ENCODE results near the gene VAC14. TPM values are rescaled to one million over a fixed set of nuclear protein-coding genes. Genes with fewer than 3 reads are reported as not detected.

Gene VAC14
- polyA plus RNA-seq, 1 of the 3 experiments (the other 2 are of a cell fraction) = 33.2 TPM

DNA sequence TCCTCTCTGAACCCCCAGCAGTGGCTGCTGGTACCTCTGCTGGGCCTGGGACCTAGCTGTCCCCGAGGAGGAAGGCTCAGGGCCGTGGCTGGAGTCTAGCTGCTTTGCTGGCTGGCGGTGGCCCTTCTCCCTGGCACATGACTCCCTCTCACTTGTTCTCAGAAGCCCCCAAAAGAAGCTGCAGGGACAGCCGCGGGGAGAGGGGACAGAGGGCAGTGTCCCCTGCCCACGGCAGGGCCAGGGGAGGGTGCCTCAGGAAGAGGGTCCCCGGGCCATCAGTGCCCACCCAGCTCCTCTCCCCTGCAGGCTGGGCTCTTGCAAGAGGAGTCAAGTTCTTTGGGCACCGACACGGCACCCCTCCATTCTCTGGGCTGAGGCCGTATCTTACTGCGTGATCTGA, 46.6 kb downstream of the VAC14 start:
- H3K27me3 ChIP-seq (ENCODE audit: insufficient read depth) = no peaks in the 10 kb centered on the region
- H3K4me3 ChIP-seq (ENCODE audit: low read depth in 2 of 2, low read length in 1 of 2) = no peak overlapping the region
- no peak overlapping the region for H3K9ac ChIP-seq
- H3K9me2 ChIP-seq = no peaks in the 10 kb centered on the region
- peaks cover 4 to 23% of the 10 kb centered on the region in 2 experiments for H3K36me3 ChIP-seq (replicated peaks in 1 of 2; ENCODE audit: control insufficient read depth in 1 of 2, insufficient read depth in 2 of 2, low read length in 1 of 2)
- no peak for DNase-seq
- H3K79me2 ChIP-seq (ENCODE audit: insufficient read depth) = no peaks in the 10 kb centered on the region
- H2AFZ ChIP-seq (ENCODE audit: low read depth) = no peak overlapping the region
- H3K4me2 ChIP-seq = no peak overlapping the region
- ChIA-PET CTCF (interaction anchor here (1.1 to 5.6 kb wide), 4 partner anchors 16 to 100 kb away, joined by 3 to 43 read pairs (median 4); no protein-coding TSS in a partner anchor), POLR2A (no interaction called here)
- peaks cover 11 to 16% of the 10 kb centered on the region in 2 experiments; a peak in 2 of 4 replicates for H3K4me1 ChIP-seq (ENCODE audit: control insufficient read depth in 1 of 2, insufficient read depth in 2 of 2, low read depth in 1 of 2, low read length in 1 of 2)
- H3K27ac ChIP-seq (ENCODE audit: low read depth in 2 of 2, low read length in 1 of 2) = no peak overlapping the region
- H3F3A ChIP-seq (replicated peaks; ENCODE audit: insufficient read depth) = no peaks in the 10 kb centered on the region
- H3K9me3 ChIP-seq = no peaks in the 10 kb centered on the region
- no peaks in the 10 kb centered on the region for H4K20me1 ChIP-seq (ENCODE audit: insufficient read depth)
- 90% methylated on average over 11 of the region's 11 CpGs for WGBS (ENCODE audit: low lambda C conversion rate)
- TF ChIP-seq SIN3A (IDR thresholded peaks at IDR 0.05; ENCODE audit: borderline replicate concordance, low read depth, low read length) (no peak), RCOR1 (IDR thresholded peaks at IDR 0.05; ENCODE audit: low read length) (no peak), CHD2 (IDR thresholded peaks at IDR 0.05; ENCODE audit: low read length, partially characterized antibody) (no peak), SMC3 (IDR thresholded peaks at IDR 0.05; ENCODE audit: low read depth, low read length) (no peak), GATA2 (CRISPR knock-in tag; IDR thresholded peaks at IDR 0.05) (no peak), EZH2phosphoT487 (IDR thresholded peaks at IDR 0.05; ENCODE audit: borderline replicate concordance, low read depth) (no peak), RFX5 (IDR thresholded peaks at IDR 0.05; ENCODE audit: low read length) (no peak), RXRA (IDR thresholded peaks at IDR 0.05; ENCODE audit: borderline replicate concordance, low read depth) (no peak), MEF2A (IDR thresholded peaks at IDR 0.05; ENCODE audit: borderline replicate concordance, low read depth) (no peak), TAF1 (IDR thresholded peaks at IDR 0.05; ENCODE audit: borderline replicate concordance, low read depth, low read length) (no peak), FOXJ3 (CRISPR knock-in tag; IDR thresholded peaks at IDR 0.05) (no peak), TEAD4 (IDR thresholded peaks at IDR 0.05; ENCODE audit: borderline replicate concordance, insufficient read depth) (no peak)
- TF ChIP-seq, protein P1, sequence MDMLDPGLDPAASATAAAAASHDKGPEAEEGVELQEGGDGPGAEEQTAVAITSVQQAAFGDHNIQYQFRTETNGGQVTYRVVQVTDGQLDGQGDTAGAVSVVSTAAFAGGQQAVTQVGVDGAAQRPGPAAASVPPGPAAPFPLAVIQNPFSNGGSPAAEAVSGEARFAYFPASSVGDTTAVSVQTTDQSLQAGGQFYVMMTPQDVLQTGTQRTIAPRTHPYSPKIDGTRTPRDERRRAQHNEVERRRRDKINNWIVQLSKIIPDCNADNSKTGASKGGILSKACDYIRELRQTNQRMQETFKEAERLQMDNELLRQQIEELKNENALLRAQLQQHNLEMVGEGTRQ (IDR thresholded peaks at IDR 0.05; ENCODE audit: borderline replicate concordance, low read depth, low read length) = no peak
- TF ChIP-seq, protein P2, sequence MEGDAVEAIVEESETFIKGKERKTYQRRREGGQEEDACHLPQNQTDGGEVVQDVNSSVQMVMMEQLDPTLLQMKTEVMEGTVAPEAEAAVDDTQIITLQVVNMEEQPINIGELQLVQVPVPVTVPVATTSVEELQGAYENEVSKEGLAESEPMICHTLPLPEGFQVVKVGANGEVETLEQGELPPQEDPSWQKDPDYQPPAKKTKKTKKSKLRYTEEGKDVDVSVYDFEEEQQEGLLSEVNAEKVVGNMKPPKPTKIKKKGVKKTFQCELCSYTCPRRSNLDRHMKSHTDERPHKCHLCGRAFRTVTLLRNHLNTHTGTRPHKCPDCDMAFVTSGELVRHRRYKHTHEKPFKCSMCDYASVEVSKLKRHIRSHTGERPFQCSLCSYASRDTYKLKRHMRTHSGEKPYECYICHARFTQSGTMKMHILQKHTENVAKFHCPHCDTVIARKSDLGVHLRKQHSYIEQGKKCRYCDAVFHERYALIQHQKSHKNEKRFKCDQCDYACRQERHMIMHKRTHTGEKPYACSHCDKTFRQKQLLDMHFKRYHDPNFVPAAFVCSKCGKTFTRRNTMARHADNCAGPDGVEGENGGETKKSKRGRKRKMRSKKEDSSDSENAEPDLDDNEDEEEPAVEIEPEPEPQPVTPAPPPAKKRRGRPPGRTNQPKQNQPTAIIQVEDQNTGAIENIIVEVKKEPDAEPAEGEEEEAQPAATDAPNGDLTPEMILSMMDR (IDR thresholded peaks at IDR 0.05) = no peak

DNA sequence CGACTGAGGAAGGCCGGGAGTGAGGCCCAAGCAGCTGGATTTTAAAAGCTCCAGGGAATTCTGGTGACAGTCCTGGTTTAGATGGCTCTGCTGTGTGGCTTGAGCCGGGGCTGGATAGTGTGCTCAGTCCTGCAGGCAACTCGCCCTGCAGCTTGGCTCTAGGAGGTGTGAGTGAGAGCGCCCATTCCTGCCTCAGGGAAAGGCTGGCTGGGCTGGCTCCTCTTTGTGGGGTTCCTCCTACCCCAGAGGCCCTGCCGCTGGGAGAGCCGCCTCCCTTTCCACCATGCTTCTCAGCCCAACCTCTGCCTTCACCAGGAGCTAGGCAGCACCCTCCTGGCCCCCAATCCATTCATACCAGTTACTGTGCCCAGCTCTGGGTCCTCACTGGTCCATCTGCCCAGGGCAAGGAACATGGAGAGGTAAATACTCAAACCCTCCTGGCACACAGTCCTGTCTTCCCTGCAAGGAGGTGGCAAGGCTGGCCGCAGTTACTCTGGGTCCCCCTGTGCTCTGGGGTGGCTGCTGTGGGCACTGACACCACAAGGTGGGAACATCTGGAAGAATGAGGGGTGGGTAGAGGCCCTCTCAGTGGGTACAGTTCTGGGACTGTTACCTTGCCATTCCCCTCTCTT, 47.1 kb downstream of the VAC14 start:
- H3K4me1 ChIP-seq (ENCODE audit: control insufficient read depth in 1 of 2, insufficient read depth in 2 of 2, low read depth in 1 of 2, low read length in 1 of 2) = peaks cover 16 to 17% of the 10 kb centered on the region in 2 experiments; a peak in 2 of 4 replicates
- H3K4me3 ChIP-seq (ENCODE audit: low read depth in 2 of 2, low read length in 1 of 2) = no peak overlapping the region
- no peaks in the 10 kb centered on the region for H3F3A ChIP-seq (replicated peaks; ENCODE audit: insufficient read depth)
- no peak overlapping the region for H3K4me2 ChIP-seq
- no peak for DNase-seq
- H3K9me3 ChIP-seq = no peaks in the 10 kb centered on the region
- no peaks in the 10 kb centered on the region for H3K79me2 ChIP-seq (ENCODE audit: insufficient read depth)
- POLR2A ChIA-PET = no interaction called here
- TF ChIP-seq, protein P3, sequence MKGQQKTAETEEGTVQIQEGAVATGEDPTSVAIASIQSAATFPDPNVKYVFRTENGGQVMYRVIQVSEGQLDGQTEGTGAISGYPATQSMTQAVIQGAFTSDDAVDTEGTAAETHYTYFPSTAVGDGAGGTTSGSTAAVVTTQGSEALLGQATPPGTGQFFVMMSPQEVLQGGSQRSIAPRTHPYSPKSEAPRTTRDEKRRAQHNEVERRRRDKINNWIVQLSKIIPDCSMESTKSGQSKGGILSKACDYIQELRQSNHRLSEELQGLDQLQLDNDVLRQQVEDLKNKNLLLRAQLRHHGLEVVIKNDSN (IDR thresholded peaks at IDR 0.05; ENCODE audit: borderline replicate concordance, low read depth) = no peak
- no peak for TF ChIP-seq TAF1 (IDR thresholded peaks at IDR 0.05; ENCODE audit: borderline replicate concordance, low read depth, low read length)
- TF ChIP-seq, protein P2 (IDR thresholded peaks at IDR 0.05) = no peak
- TF ChIP-seq GABPA (IDR thresholded peaks at IDR 0.05; ENCODE audit: low read depth) = no peak
- no peak for TF ChIP-seq MXI1 (IDR thresholded peaks at IDR 0.05; ENCODE audit: low read depth, low read length)
- TF ChIP-seq NFIC (IDR thresholded peaks at IDR 0.05; ENCODE audit: borderline replicate concordance) = no peak
- no peak overlapping the region for H3K9ac ChIP-seq
- no peak overlapping the region for H2AFZ ChIP-seq (ENCODE audit: low read depth)
- no peaks in the 10 kb centered on the region for H3K27me3 ChIP-seq (ENCODE audit: insufficient read depth)
- no peak overlapping the region for H3K27ac ChIP-seq (ENCODE audit: low read depth in 2 of 2, low read length in 1 of 2)
- no peaks in the 10 kb centered on the region for H3K9me2 ChIP-seq
- no peaks in the 10 kb centered on the region for H4K20me1 ChIP-seq (ENCODE audit: insufficient read depth)
- 83% methylated on average over 5 of the region's 8 CpGs for WGBS (ENCODE audit: low lambda C conversion rate)
- CTCF ChIA-PET = interaction anchor here (1.1 to 5.6 kb wide), 5 partner anchors 15 to 100 kb away, joined by 3 to 43 read pairs (median 5); no protein-coding TSS in a partner anchor
- H3K36me3 ChIP-seq (replicated peaks in 1 of 2; ENCODE audit: control insufficient read depth in 1 of 2, insufficient read depth in 2 of 2, low read length in 1 of 2) = peaks cover 4 to 22% of the 10 kb centered on the region in 2 experiments

All from SK-N-SH (cell line).